Cardiac muscle cell (in vitro differentiated cells and primary cell): ENCODE measurements around the gene BBIP1. TPM values are rescaled to one million over a fixed set of nuclear protein-coding genes. Genes with fewer than 3 reads are reported as not detected.
"Not testable (repeated sequence)": the region's sequence is repeated elsewhere in the genome, so short reads cannot be mapped to it uniquely, and the experiment has no call there.

Experiments used
- DNase-seq, 2 donors: peaks; one replicate each; pipeline versions ENCODE4 v3.0.0 to v3.0.0-alpha.2; 2010 to 2017; ENCODE audit warnings: low read depth in 1 of 2, low spot score in 1 of 2
- H3K27ac ChIP-seq: fragments of 200-600 bp; sonication (generic); 2 replicates; pipeline ENCODE4 v1.5.1; 2016
- H3K27me3 ChIP-seq: fragments of 200-600 bp; sonication (generic); 2 replicates; pipeline ENCODE4 v1.6.0; 2016; ENCODE audit warnings: control low read depth
- H3K36me3 ChIP-seq: fragments of 200-600 bp; sonication (generic); 2 replicates; pipeline ENCODE4 v1.5.1; 2016; ENCODE audit warnings: control low read depth
- H3K4me1 ChIP-seq: fragments of 200-600 bp; sonication (generic); 2 replicates; pipeline ENCODE4 v1.8.1; 2017; ENCODE audit warnings: low read depth, mild to moderate bottlenecking, mixed run types
- H3K4me3 ChIP-seq: fragments of 200-600 bp; sonication (generic); 2 replicates; pipeline ENCODE4 v1.5.1; 2016; ENCODE audit warnings: mild to moderate bottlenecking
- H3K9me3 ChIP-seq: fragments of 200-600 bp; sonication (generic); 2 replicates; pipeline ENCODE4 v1.5.1; 2017; ENCODE audit warnings: low read depth, mild to moderate bottlenecking, control low read depth
- polyA plus RNA-seq: library from polyadenylated mRNA; unstranded; fragments of >200 nt; fragmentation: Nextera tagmentation; extraction: Ambion mirVana; gene quantifications from 2 replicates; pipeline ENCODE4 v1.2.1, GENCODE V29; 2016
- total RNA-seq: library from RNA; depleted of rRNA; stranded (reverse); fragments of >200 nt; gene quantifications from 2 replicates; pipeline ENCODE4 v1.2.3, GENCODE V29; 2016
- TF ChIP-seq, protein P1 (sequence below): IDR thresholded peaks from 2 replicates; pipeline ENCODE4 v1.5.1; 2012; ENCODE audit warnings: low read depth, mild to moderate bottlenecking, low read length

BBIP1 gene
- total and polyA plus RNA-seq, 2 experiments from 2014 or later, result 10.9 to 28.3 TPM

DNA sequence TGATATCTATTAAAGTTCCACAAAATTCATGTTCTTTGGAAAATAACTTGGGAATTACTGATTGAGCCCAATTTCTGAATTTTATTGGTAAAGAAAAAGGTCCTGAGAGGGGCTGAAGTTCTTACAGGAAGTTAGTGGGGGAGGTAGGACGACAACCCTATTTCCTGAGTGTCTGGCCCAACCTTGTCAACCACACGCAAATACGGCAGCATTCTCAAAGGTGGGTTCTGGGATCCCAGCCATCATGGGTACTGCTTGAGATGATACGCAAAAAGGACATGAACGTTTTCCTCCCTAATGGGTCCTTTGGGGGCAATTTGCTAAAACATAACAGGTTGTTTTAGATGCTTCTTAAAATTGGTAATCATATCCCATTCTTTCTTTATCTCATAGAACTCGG is 50.0 kb downstream of the BBIP1 start:
- TF ChIP-seq, protein P1, sequence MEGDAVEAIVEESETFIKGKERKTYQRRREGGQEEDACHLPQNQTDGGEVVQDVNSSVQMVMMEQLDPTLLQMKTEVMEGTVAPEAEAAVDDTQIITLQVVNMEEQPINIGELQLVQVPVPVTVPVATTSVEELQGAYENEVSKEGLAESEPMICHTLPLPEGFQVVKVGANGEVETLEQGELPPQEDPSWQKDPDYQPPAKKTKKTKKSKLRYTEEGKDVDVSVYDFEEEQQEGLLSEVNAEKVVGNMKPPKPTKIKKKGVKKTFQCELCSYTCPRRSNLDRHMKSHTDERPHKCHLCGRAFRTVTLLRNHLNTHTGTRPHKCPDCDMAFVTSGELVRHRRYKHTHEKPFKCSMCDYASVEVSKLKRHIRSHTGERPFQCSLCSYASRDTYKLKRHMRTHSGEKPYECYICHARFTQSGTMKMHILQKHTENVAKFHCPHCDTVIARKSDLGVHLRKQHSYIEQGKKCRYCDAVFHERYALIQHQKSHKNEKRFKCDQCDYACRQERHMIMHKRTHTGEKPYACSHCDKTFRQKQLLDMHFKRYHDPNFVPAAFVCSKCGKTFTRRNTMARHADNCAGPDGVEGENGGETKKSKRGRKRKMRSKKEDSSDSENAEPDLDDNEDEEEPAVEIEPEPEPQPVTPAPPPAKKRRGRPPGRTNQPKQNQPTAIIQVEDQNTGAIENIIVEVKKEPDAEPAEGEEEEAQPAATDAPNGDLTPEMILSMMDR, result no peak
- DNase-seq, result no peak
- no peak overlapping the region for H3K4me3 ChIP-seq

DNA sequence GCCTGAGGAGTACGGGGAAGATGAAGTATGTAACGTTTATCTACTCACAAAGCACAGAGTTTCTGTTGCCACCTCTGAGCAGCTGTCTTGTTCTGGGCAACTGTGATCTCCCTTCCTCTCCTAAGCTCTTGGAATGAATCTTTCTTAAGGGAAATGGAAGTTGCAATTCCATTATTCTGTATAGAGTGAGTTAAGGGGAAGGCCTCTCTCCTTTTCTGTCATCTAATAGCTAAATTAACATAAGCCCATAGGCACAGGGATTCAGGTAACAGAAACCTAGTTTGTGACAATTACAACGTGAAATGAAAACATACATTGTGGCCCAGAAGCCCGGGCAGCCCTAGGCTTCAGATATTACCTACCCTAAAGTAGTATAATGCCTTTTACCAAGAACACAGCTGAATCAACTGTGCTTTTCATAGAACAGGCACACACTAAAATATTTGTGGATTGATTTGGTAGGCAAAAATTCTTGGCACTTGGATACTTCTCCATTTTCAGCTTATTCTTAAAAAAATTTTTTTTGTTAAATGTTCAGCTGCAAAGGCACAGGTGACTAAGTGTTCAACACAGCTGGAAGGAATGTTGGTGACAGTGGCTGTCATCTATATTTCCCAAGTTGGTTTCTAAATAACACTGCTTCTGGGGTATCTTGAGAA is 51.0 kb downstream of the BBIP1 start:
- DNase-seq, result no peak
- H3K36me3 ChIP-seq, result no peaks in the 10 kb centered on the region
- no peaks in the 10 kb centered on the region for H3K27me3 ChIP-seq
- peaks cover 16% of the 10 kb centered on the region for H3K4me1 ChIP-seq
- no peak overlapping the region for H3K4me3 ChIP-seq
- TF ChIP-seq, protein P1, result no peak
- no peaks in the 10 kb centered on the region for H3K9me3 ChIP-seq
- H3K27ac ChIP-seq, result no peak overlapping the region

More for the DNA sequence above, 50.0 kb downstream of the BBIP1 start:
- H3K36me3 ChIP-seq, result no peaks in the 10 kb centered on the region
- no peak overlapping the region for H3K27ac ChIP-seq
- H3K9me3 ChIP-seq, result no peaks in the 10 kb centered on the region
- H3K27me3 ChIP-seq, result no peaks in the 10 kb centered on the region
- H3K4me1 ChIP-seq, result peaks cover 19% of the 10 kb centered on the region

DNA sequence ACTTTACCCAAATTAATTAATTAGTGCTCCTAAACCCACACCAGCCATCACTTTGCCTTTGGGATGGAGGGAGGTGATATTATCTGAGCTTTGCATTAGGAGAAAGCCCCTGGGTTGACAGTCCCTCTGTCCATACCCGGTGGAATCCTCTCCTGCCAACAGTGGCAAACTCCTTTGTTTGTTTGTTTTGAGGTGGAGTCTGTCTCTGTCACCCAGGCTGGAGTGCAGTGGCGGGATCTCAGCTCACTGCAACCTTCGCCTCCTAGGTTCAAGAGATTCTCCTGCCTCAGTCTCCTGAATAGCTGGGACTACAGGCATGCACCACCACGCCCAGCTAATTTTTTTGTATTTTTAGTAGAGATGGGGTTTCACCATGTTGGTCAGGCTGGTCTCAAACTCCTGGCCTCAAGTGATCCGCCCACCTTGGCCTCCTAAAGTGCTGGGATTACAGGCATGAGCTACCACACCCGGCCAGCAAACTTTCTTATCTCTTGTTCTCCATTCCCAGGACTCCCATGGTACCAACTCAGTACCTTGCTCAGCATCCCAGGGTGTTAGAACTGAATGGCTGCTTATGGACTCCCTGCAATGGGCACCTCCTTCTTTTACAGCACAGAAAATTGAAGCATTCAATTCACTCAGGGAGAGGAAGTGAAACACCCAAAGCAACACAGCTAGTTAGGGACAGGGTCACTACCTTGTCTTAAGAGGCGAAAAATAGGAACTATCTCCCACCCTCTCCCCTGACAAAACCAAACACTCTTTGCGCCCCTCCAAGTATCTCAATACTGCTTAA is 51.8 kb downstream of the BBIP1 start:
- not testable (repeated sequence) for H3K36me3 ChIP-seq, H3K27ac ChIP-seq, H3K27me3 ChIP-seq, H3K9me3 ChIP-seq, DNase-seq, H3K4me3 ChIP-seq
- H3K4me1 ChIP-seq, result peaks cover 16% of the 10 kb centered on the region

DNA sequence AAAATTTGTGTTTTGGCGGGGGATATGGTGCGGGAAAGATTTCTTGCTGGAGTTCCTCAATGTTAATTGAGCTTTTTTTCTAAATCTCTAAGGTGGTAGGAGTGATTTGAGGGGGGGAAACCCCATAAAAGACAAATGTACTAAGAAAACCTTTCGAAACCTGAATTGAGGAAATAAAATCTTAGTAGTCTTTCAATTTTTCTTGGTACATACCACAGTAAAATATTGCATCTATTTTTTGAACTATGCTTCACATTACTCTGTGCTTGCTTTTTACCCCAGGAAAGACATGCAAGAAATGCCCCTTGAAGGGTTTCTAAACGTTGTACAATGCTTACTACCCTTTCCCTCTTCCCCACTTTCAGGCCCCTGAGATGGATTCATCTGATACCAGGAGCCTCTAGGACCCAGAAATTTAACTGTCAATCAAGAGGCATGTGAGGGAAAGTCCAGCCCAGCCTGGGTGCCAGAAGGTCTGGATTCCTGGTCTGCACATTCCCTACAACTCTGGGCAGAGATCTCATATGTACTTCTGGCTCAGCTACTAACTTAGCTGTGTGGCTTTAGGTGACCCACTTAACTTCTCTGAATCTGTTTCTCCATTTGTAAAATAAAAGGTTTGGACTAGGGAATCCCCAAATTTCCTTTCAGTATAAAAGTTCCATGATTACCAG is 53.0 kb downstream of the BBIP1 start:
- H3K27me3 ChIP-seq, result no peaks in the 10 kb centered on the region
- peak overlapping the region; percentile 13 for H3K27ac ChIP-seq
- no peak overlapping the region for H3K4me3 ChIP-seq
- H3K36me3 ChIP-seq, result no peaks in the 10 kb centered on the region
- peaks cover 14% of the 10 kb centered on the region for H3K4me1 ChIP-seq
- TF ChIP-seq, protein P1, result no peak
- no peaks in the 10 kb centered on the region for H3K9me3 ChIP-seq
- DNase-seq, result no peak

DNA sequence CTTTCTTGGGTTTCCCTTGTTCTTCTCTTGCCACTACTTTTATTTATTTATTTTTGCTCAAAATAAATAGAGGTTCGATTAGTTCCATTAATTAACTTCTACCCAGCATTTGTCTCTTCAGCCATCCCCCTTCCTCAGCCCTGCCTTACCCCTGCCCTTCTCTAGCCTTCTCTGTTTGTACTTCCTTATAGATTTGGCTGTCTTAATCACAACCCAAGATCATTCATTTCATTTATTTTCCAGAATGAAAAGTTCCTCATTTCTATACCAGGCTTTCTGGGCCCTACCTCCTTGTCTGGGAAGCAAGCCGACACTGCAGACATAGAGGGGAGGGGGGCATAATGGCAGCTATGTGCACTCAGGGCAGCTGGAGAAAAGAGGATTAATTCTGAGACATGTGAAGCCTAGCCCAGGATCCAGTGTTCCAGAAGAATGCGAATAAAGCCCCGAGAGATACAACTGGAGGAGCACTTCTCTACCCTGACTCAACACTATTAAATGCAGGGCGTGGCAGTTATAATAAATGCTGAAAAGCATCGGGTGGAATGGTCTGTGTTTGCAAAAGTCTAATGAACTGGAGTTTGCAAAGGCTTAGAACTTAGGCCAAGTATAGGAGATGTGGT is 53.7 kb downstream of the BBIP1 start:
- Histone ChIP-seq H3K27ac (peak overlapping the region; percentile 13), H3K36me3 (no peaks in the 10 kb centered on the region), H3K4me1 (peaks cover 13% of the 10 kb centered on the region), H3K27me3 (no peaks in the 10 kb centered on the region), H3K4me3 (no peak overlapping the region), H3K9me3 (no peaks in the 10 kb centered on the region)
- peak in 1 of 2 donors; percentile 43 for DNase-seq
- TF ChIP-seq, protein P1, result no peak
